PC-9 (cell line): ENCODE results near the gene RBPMS2. TPM values are rescaled to one million over a fixed set of nuclear protein-coding genes. Genes with fewer than 3 reads are reported as not detected.

Experiments used
- BruUV-seq: library from RNA; stranded (reverse); fragments of 400-500 nt; replicated peaks from 2 replicates; lab custom pipeline; 2021; lab: Mats Ljungman, UMichigan
- CTCF ChIA-PET: fragments of 300-600 bp; sonication (Branson Sonifier 250); formaldehyde crosslinking; loops from one replicate; lab custom pipeline; 2022; ENCODE audit warnings: antibody characterized with exemption; lab: Charles Lee
- POLR2A ChIA-PET: fragments of 300-600 bp; sonication (Branson Sonifier 250); formaldehyde crosslinking; loops from one replicate; lab custom pipeline; 2022; ENCODE audit warnings: antibody characterized with exemption; ENCODE audit not compliant: unreplicated experiment; lab: Charles Lee
- DNase-seq, 2 experiments: peaks; one replicate each; pipeline versions ENCODE4 v3.0.0 to v3.0.0-alpha.2; 2015 to 2022; ENCODE audit warnings: mixed read lengths in 1 of 2
- H2AFZ ChIP-seq: fragments of 200-600 bp; sonication (generic); 2 replicates; pipeline ENCODE4 v1.8.1; 2017; ENCODE audit warnings: antibody characterized with exemption
- H3F3A ChIP-seq: fragments of 200-600 bp; sonication (generic); 2 replicates; pipeline ENCODE4 v1.8.1; 2017; ENCODE audit warnings: antibody characterized with exemption, mild to moderate bottlenecking, low read depth; ENCODE audit not compliant: insufficient read depth
- H3K27ac ChIP-seq: fragments of 200-600 bp; sonication (generic); 2 replicates; pipeline ENCODE4 v1.6.1; 2016; ENCODE audit warnings: mixed run types
- H3K27me3 ChIP-seq: fragments of 200-600 bp; sonication (generic); 2 replicates; pipeline ENCODE4 v1.6.1; 2016; ENCODE audit warnings: low read depth, mixed run types; ENCODE audit not compliant: insufficient read depth
- H3K36me3 ChIP-seq: fragments of 200-600 bp; sonication (generic); 2 replicates; pipeline ENCODE4 v1.6.1; 2016; ENCODE audit warnings: low read depth, mixed run types
- H3K4me1 ChIP-seq: fragments of 200-600 bp; sonication (generic); replicated peaks from 2 replicates; pipeline ENCODE4 v1.6.1; 2016; ENCODE audit warnings: mixed run types; ENCODE audit not compliant: insufficient read depth
- H3K4me2 ChIP-seq: fragments of 200-600 bp; sonication (generic); 2 replicates; pipeline ENCODE4 v1.6.1; 2017; ENCODE audit warnings: mixed run types
- H3K4me3 ChIP-seq: fragments of 200-600 bp; sonication (generic); 2 replicates; pipeline ENCODE4 v1.6.1; 2016; ENCODE audit warnings: mixed run types
- H3K79me2 ChIP-seq: fragments of 200-600 bp; sonication (generic); 2 replicates; pipeline ENCODE4 v1.6.1; 2017; ENCODE audit warnings: low read depth, mixed run types
- H3K9me2 ChIP-seq: fragments of 200-600 bp; sonication (generic); 2 replicates; pipeline ENCODE4 v1.8.1; 2017; ENCODE audit warnings: mild to moderate bottlenecking; ENCODE audit not compliant: insufficient read depth
- H3K9me3 ChIP-seq: fragments of 200-600 bp; sonication (generic); 2 replicates; pipeline ENCODE4 v1.8.1; 2016; ENCODE audit warnings: low read depth; ENCODE audit not compliant: insufficient read depth
- H4K20me1 ChIP-seq: fragments of 200-600 bp; sonication (generic); 2 replicates; pipeline ENCODE4 v1.8.1; 2017; ENCODE audit not compliant: insufficient read depth
- CTCF ChIP-seq: fragments of 200-600 bp; sonication (generic); conservative IDR thresholded peaks from 2 replicates; pipeline ENCODE4 v1.6.1; 2017; ENCODE audit warnings: mixed run types, antibody characterized with exemption, mild to moderate bottlenecking, moderate library complexity
- EZH2 ChIP-seq: fragments of 200-600 bp; sonication (generic); IDR thresholded peaks from 2 replicates; pipeline ENCODE4 v1.8.0; 2017; ENCODE audit warnings: antibody characterized with exemption, low read depth
- intact Hi-C: fragments of 100-400 bp; cut with micrococcal nuclease; formaldehyde crosslinking; loops from one replicate; pipeline ENCODE4 v1.10.0; 2022; ENCODE audit not compliant: unreplicated experiment
- total RNA-seq: library from RNA; stranded (reverse); gene quantifications from 2 replicates; pipeline ENCODE4 v1.2.3, GENCODE V29; 2021

RBPMS2 gene
- total RNA-seq, 1 experiment from 2014 or later, result 4.1 TPM

GRCh38 chr15:64754663-64755426 is 20.5 kb downstream of the RBPMS2 start:
- Histone ChIP-seq H3F3A (no peaks in the 10 kb centered on the region), H3K36me3 (no peaks in the 10 kb centered on the region), H3K9me3 (no peaks in the 10 kb centered on the region), H2AFZ (no peak overlapping the region), H3K9me2 (no peaks in the 10 kb centered on the region), H4K20me1 (no peaks in the 10 kb centered on the region), H3K27me3 (no peaks in the 10 kb centered on the region), H3K79me2 (no peaks in the 10 kb centered on the region), H3K4me3 (no peak overlapping the region), H3K4me1 (peaks cover 4% of the 10 kb centered on the region), H3K27ac (no peak overlapping the region), H3K4me2 (no peak overlapping the region)
- no TSS peak for BruUV-seq
- ChIA-PET POLR2A (no interaction called here), CTCF (no interaction called here)
- TF ChIP-seq CTCF (no peak), EZH2 (no peak)
- no peak for DNase-seq
- intact Hi-C loops, result no loop called here

- H3K27ac ChIP-seq, result no peak overlapping the region
- no peak overlapping the region for H3K4me2 ChIP-seq
- TF ChIP-seq EZH2, result no peak
- no peak for TF ChIP-seq CTCF
- no peaks in the 10 kb centered on the region for H3K36me3 ChIP-seq
- no peak overlapping the region for H3K4me3 ChIP-seq
- no peaks in the 10 kb centered on the region for H4K20me1 ChIP-seq
- intact Hi-C loops, result no loop called here
- no TSS peak for BruUV-seq
- peaks cover 15% of the 10 kb centered on the region for H3K4me1 ChIP-seq
- ChIA-PET CTCF (interaction anchor here (0.5 to 0.6 kb wide), 2 partner anchors 22 to 79 kb away, joined by 5 to 11 read pairs; no protein-coding TSS in a partner anchor), POLR2A (no interaction called here)
- no peaks in the 10 kb centered on the region for H3K9me2 ChIP-seq
- no peaks in the 10 kb centered on the region for H3K79me2 ChIP-seq
- H3F3A ChIP-seq, result peaks cover 4% of the 10 kb centered on the region; the same call in 1 of the 2 replicates
- H3K9me3 ChIP-seq, result no peaks in the 10 kb centered on the region
- no peaks in the 10 kb centered on the region for H3K27me3 ChIP-seq
- H2AFZ ChIP-seq, result no peak overlapping the region
- DNase-seq, result no peak
These were observed 21.8 kb downstream of the RBPMS2 start for GRCh38 chr15:64753480-64754185.

GRCh38 chr15:64751464-64751863 is 23.9 kb downstream of the RBPMS2 start:
- no peaks in the 10 kb centered on the region for H3K36me3 ChIP-seq
- H3K4me1 ChIP-seq, result peaks cover 17% of the 10 kb centered on the region
- ChIA-PET POLR2A (no interaction called here), CTCF (no interaction called here)
- no peak for DNase-seq
- H2AFZ ChIP-seq, result no peak overlapping the region
- H3K27ac ChIP-seq, result no peak overlapping the region
- H3K4me2 ChIP-seq, result no peak overlapping the region
- H3K4me3 ChIP-seq, result no peak overlapping the region
- intact Hi-C loops, result no loop called here
- no peak for TF ChIP-seq EZH2
- TF ChIP-seq CTCF, result no peak
- BruUV-seq, result no TSS peak
- H3K27me3 ChIP-seq, result no peaks in the 10 kb centered on the region
- no peaks in the 10 kb centered on the region for H3K9me3 ChIP-seq
- H3K79me2 ChIP-seq, result no peaks in the 10 kb centered on the region
- H3K9me2 ChIP-seq, result no peaks in the 10 kb centered on the region
- no peaks in the 10 kb centered on the region for H4K20me1 ChIP-seq
- peaks cover 4% of the 10 kb centered on the region; the same call in 1 of the 2 replicates for H3F3A ChIP-seq
